IMR-90 (cell line): ENCODE measurements around the gene SNX2.

ENCODE experiments used
- RAD21 ChIP-seq: IDR thresholded peaks from 2 replicates; pipeline ENCODE4 v1.6.1; 2012; ENCODE audit warnings: low read length, improper control_type of control experiment
- TF ChIP-seq, protein P1 (sequence below): conservative IDR thresholded peaks from 2 replicates; pipeline ENCODE4 v1.5.1; 2012; ENCODE audit warnings: mild to moderate bottlenecking, low read depth, low read length, improper control_type of control experiment
- TF ChIP-seq, protein P2 (sequence below): fragments of 150-350 bp; IDR thresholded peaks from 2 replicates; pipeline ENCODE4 v1.6.1; 2017; ENCODE audit warnings: mild to moderate bottlenecking, antibody characterized with exemption, low read length, low read depth

DNA sequence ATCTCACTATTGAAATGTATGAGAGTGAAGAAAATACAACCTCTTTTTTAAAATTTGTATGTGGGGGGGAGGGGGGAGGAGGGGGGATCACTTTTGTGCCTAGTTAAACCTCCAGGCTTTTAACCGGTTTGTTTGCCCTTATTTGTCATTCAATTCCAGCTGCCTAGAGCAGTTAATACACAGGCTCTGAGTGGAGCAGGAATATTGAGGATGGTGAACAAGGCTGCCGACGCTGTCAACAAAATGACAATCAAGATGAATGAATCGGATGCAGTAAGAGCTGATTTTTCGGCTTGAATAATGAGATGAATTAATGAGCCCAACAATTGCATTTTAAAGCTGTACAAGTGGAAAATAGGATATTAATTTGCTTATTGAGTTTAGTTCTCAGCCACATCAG, 41.9 kb downstream of the SNX2 start:
- TF ChIP-seq, protein P1, sequence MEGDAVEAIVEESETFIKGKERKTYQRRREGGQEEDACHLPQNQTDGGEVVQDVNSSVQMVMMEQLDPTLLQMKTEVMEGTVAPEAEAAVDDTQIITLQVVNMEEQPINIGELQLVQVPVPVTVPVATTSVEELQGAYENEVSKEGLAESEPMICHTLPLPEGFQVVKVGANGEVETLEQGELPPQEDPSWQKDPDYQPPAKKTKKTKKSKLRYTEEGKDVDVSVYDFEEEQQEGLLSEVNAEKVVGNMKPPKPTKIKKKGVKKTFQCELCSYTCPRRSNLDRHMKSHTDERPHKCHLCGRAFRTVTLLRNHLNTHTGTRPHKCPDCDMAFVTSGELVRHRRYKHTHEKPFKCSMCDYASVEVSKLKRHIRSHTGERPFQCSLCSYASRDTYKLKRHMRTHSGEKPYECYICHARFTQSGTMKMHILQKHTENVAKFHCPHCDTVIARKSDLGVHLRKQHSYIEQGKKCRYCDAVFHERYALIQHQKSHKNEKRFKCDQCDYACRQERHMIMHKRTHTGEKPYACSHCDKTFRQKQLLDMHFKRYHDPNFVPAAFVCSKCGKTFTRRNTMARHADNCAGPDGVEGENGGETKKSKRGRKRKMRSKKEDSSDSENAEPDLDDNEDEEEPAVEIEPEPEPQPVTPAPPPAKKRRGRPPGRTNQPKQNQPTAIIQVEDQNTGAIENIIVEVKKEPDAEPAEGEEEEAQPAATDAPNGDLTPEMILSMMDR = no peak
- TF ChIP-seq RAD21 = no peak
- TF ChIP-seq, protein P2, sequence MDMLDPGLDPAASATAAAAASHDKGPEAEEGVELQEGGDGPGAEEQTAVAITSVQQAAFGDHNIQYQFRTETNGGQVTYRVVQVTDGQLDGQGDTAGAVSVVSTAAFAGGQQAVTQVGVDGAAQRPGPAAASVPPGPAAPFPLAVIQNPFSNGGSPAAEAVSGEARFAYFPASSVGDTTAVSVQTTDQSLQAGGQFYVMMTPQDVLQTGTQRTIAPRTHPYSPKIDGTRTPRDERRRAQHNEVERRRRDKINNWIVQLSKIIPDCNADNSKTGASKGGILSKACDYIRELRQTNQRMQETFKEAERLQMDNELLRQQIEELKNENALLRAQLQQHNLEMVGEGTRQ = no peak
